ENCODE data around the gene CD151. TPM values are rescaled to one million over a fixed set of nuclear protein-coding genes. Genes with fewer than 3 reads are reported as not detected.

CD151 gene
- polyA plus RNA-seq, 1 experiment = 559 TPM

DNA sequence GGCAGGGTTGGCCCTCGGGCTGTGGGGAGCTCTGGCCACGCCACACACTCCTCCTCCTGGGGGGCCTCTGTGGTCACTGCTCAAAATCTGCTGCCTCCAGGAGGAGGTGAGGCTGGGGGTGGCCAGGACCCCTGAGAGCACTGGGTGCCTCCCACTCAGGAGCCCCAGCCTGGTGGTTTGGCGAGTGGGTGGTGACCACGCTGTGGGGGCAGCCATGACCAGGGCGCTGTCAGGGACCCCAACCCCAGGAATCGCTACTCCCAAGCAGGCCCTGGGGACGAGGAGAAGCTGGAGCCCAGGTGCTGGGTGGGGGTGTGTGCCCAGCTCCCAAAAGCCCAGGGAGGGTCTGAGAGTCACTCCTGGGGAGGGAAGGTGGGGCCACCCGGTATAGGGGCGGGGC is 40.0 kb downstream of the CD151 start:
- ChIA-PET POLR2A (interaction anchor here (0.7 to 2.2 kb wide), 2 partner anchors 13 to 63 kb away, joined by 3 to 5 read pairs; partner anchors contain the start of gene RPLP2), CTCF (no interaction called here)
- Histone ChIP-seq H3K27me3 (ENCODE audit: control insufficient read depth, insufficient read depth, low read length) (no peaks in the 10 kb centered on the region), H3K9me3 (ENCODE audit: control insufficient read depth, insufficient read depth, low read length) (no peaks in the 10 kb centered on the region; the same call in 1 of the 2 replicates), H3K4me3 (ENCODE audit: low read depth, low read length) (no peak overlapping the region), H3K27ac (ENCODE audit: low read depth, low read length) (no peak overlapping the region)
- no peak for DNase-seq (ENCODE audit: low read depth, low spot score)
- TF ChIP-seq, protein P1, sequence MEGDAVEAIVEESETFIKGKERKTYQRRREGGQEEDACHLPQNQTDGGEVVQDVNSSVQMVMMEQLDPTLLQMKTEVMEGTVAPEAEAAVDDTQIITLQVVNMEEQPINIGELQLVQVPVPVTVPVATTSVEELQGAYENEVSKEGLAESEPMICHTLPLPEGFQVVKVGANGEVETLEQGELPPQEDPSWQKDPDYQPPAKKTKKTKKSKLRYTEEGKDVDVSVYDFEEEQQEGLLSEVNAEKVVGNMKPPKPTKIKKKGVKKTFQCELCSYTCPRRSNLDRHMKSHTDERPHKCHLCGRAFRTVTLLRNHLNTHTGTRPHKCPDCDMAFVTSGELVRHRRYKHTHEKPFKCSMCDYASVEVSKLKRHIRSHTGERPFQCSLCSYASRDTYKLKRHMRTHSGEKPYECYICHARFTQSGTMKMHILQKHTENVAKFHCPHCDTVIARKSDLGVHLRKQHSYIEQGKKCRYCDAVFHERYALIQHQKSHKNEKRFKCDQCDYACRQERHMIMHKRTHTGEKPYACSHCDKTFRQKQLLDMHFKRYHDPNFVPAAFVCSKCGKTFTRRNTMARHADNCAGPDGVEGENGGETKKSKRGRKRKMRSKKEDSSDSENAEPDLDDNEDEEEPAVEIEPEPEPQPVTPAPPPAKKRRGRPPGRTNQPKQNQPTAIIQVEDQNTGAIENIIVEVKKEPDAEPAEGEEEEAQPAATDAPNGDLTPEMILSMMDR (IDR thresholded peaks at IDR 0.05; ENCODE audit: low read depth, low read length) = no peak

DNA sequence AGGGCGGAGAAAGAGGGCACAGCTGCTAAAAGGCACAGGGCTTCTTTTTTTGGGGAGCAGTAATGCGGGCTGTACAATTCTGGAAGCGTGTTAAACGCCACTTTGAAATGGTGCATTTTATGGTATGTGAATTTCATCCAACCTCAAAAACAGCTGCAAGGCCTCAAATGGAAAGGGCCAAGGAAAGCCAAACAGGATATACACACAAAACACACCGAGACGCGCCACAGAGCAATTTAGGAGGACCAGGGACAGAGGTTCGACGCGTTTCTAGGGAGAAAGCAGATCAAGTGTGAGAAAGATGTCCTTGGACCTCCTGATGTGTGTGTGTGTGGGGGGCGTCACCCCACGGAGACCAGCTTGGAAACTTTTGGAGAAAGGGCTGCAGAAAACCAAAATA is 41.0 kb downstream of the CD151 start:
- CTCF ChIA-PET = no interaction called here
- Histone ChIP-seq H3K4me3 (ENCODE audit: low read depth, low read length) (no peak overlapping the region), H3K27ac (ENCODE audit: low read depth, low read length) (no peak overlapping the region), H3K9me3 (ENCODE audit: control insufficient read depth, insufficient read depth, low read length) (no peaks in the 10 kb centered on the region; the same call in 1 of the 2 replicates), H3K27me3 (ENCODE audit: control insufficient read depth, insufficient read depth, low read length) (no peaks in the 10 kb centered on the region)
- TF ChIP-seq, protein P1 (IDR thresholded peaks at IDR 0.05; ENCODE audit: low read depth, low read length) = no peak
- DNase-seq (ENCODE audit: low read depth, low spot score) = no peak
- POLR2A ChIA-PET = interaction anchor here (2.2 kb wide), 1 partner anchor 14 kb away, joined by 5 read pairs; no protein-coding TSS in a partner anchor

DNA sequence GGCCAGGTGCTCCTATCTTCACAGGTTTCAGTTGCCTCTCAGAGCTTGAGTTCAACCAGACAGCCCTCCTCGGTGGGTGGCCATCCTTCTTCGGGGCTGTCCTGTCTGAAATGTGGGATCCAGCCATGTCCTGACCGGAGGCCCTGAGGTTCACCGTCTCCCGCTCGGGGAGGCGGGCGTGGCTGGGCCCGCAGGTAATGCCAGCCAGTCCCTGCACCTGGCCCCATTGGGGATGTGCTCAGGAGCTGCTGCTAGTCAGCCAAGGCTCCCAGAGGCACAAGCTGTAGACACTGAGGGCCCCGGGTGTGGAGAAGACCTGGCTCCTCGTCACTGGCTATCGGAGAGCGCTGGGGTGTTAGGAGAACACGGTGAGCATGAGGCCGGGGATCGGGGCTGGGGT is 42.5 kb downstream of the CD151 start:
- no peak for DNase-seq (ENCODE audit: low read depth, low spot score)
- CTCF ChIA-PET = interaction anchor here (0.5 kb wide), 1 partner anchor 18 kb away, joined by 6 read pairs; no protein-coding TSS in a partner anchor
- no peaks in the 10 kb centered on the region for H3K27me3 ChIP-seq (ENCODE audit: control insufficient read depth, insufficient read depth, low read length)
- TF ChIP-seq, protein P1 (IDR thresholded peaks at IDR 0.05; ENCODE audit: low read depth, low read length) = no peak
- H3K4me3 ChIP-seq (ENCODE audit: low read depth, low read length) = no peak overlapping the region
- no peak overlapping the region for H3K27ac ChIP-seq (ENCODE audit: low read depth, low read length)
- POLR2A ChIA-PET = interaction anchor here (1.2 kb wide), 2 partner anchors 9 to 18 kb away, joined by 3 to 6 read pairs; no protein-coding TSS in a partner anchor
- H3K9me3 ChIP-seq (ENCODE audit: control insufficient read depth, insufficient read depth, low read length) = no peaks in the 10 kb centered on the region; the same call in 1 of the 2 replicates

DNA sequence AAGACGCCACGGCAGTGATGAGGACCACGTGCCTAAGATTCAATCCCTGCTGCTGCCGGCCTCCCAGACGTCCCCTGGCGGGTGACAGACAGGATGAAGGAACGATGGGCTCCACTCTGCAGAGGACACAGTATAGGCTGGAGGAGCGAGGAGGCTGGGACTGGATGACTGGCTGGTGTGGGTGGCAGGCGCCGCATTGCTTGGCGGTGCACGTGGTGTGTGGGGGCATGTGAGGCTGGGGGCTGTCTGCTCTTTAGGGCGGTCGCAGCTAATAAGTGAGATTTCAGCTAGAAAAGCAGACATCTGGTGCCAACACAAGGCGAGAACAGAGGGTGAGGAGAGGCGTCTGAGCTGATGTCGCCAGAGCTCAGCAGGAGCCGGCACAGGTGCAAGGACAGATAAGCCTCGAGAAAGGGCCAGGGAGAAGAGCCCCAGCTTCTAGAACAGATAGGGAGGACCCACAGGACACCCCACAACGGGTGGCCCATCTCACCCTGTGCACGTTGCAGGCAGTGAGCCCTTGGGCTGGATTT is 43.1 kb downstream of the CD151 start:
- Histone ChIP-seq H3K4me3 (ENCODE audit: low read depth, low read length) (no peak overlapping the region), H3K27ac (ENCODE audit: low read depth, low read length) (no peak overlapping the region), H3K27me3 (ENCODE audit: control insufficient read depth, insufficient read depth, low read length) (no peaks in the 10 kb centered on the region), H3K9me3 (ENCODE audit: control insufficient read depth, insufficient read depth, low read length) (no peaks in the 10 kb centered on the region; the same call in 1 of the 2 replicates)
- no peak for DNase-seq (ENCODE audit: low read depth, low spot score)
- POLR2A ChIA-PET = no interaction called here
- TF ChIP-seq, protein P1 (IDR thresholded peaks at IDR 0.05; ENCODE audit: low read depth, low read length) = no peak
- CTCF ChIA-PET = no interaction called here

DNA sequence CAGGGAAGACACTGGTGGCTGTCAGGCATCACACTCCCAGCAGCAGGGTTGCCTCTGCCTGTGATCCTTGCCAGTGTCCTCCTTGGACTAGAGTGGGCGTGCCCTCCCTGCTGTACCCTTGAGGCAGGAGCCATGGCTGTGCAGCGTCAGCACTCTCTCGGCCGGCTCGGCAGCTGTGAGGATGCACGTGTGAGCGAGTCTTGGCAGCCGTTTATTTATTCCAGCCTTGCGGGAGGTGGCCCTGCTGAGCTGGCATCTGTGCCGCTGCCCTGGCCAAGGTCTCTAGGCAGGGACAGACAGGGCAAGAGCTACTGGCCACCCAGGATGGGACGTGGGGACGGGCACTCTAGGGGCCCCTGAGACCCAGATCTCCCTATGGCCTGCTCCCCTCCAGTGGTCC is 43.8 kb downstream of the CD151 start:
- no peak for DNase-seq (ENCODE audit: low read depth, low spot score)
- Histone ChIP-seq H3K27ac (ENCODE audit: low read depth, low read length) (no peak overlapping the region), H3K9me3 (ENCODE audit: control insufficient read depth, insufficient read depth, low read length) (no peaks in the 10 kb centered on the region; the same call in 1 of the 2 replicates), H3K4me3 (ENCODE audit: low read depth, low read length) (no peak overlapping the region), H3K27me3 (ENCODE audit: control insufficient read depth, insufficient read depth, low read length) (no peaks in the 10 kb centered on the region)
- TF ChIP-seq, protein P1 (IDR thresholded peaks at IDR 0.05; ENCODE audit: low read depth, low read length) = no peak
- ChIA-PET POLR2A (no interaction called here), CTCF (no interaction called here)

All from AG04450 (cell line).